GM23338 (cell line): ENCODE measurements around the gene TRA2A.

Experiments used
- CREB1 ChIP-seq: fragments of 250-450 bp; sonication (Bioruptor Pico); IDR thresholded peaks from 2 replicates; pipeline ENCODE4 v1.5.0; 2020; ENCODE audit warnings: low read depth, mild to moderate bottlenecking, moderate library complexity
- CTCF ChIP-seq, 2 experiments: fragments of 200-600 bp in 1 of 2; sonication (generic) in 1 of 2; conservative IDR thresholded peaks; 2 replicates each; pipeline versions ENCODE4 v1.5.1 to v1.6.1; 2016 to 2017; ENCODE audit warnings: antibody characterized with exemption in 2 of 2, low read depth in 2 of 2, mild to moderate bottlenecking in 2 of 2, moderate library complexity in 1 of 2
- ETS1 ChIP-seq: IDR thresholded peaks from 2 replicates; pipeline ENCODE4 v1.6.1; 2016; ENCODE audit warnings: antibody characterized with exemption
- EZH2phosphoT487 ChIP-seq: fragments of 200-600 bp; sonication (generic); IDR thresholded peaks from one replicate; pipeline ENCODE4 v1.8.1; 2018; ENCODE audit warnings: antibody characterized with exemption; ENCODE audit not compliant: unreplicated experiment
- NANOG ChIP-seq: IDR thresholded peaks from 2 replicates; pipeline ENCODE4 v1.6.1; 2016; ENCODE audit warnings: antibody characterized with exemption, borderline replicate concordance
- POLR2AphosphoS5 ChIP-seq: IDR thresholded peaks from 2 replicates; pipeline ENCODE4 v1.6.1; 2016; ENCODE audit warnings: antibody characterized with exemption, low read depth
- REST ChIP-seq: IDR thresholded peaks from one replicate; pipeline ENCODE4 v1.6.1; 2018; ENCODE audit warnings: antibody characterized with exemption; ENCODE audit not compliant: unreplicated experiment
- STAT1 ChIP-seq: IDR thresholded peaks from one replicate; pipeline ENCODE4 v1.6.1; 2016; ENCODE audit warnings: antibody characterized with exemption; ENCODE audit not compliant: unreplicated experiment

GRCh38 chr7:23546897-23547572, 15.3 kb upstream of the TRA2A start:
- TF ChIP-seq CTCF (conservative IDR thresholded peaks at IDR 0.05; ENCODE audit: low read depth in 2 of 2) (peak; percentile 97 to 99), REST (no peak), CREB1 (CRISPR knock-in tag) (no peak), ETS1 (no peak), POLR2AphosphoS5 (no peak), STAT1 (no peak), EZH2phosphoT487 (no peak), NANOG (no peak)
